Keratinocyte (primary cell): ENCODE measurements around the gene FCRL3. TPM values are rescaled to one million over a fixed set of nuclear protein-coding genes. Genes with fewer than 3 reads are reported as not detected.

Source experiments
- DNase-seq: peaks from one replicate; pipeline ENCODE4 v3.0.0-alpha.2; 2011; ENCODE audit warnings: low read depth, missing footprints, low spot score
- FAIRE-seq: peaks from 2 replicates; lab custom pipeline; 2011; peaks lifted over from hg19 to GRCh38; lab: Jason Lieb, UNC
- H2AFZ ChIP-seq: 2 replicates; pipeline ENCODE4 v1.6.0; 2012; ENCODE audit warnings: low read length, control low read depth, inconsistent platforms; ENCODE audit not compliant: control insufficient read depth
- H3K27ac ChIP-seq: 2 replicates; pipeline ENCODE4 v1.5.1; 2011; ENCODE audit warnings: low read length; ENCODE audit not compliant: control insufficient read depth, insufficient read depth
- H3K27me3 ChIP-seq: 3 replicates; pipeline ENCODE4 v1.6.0; 2011; ENCODE audit warnings: low read length; ENCODE audit not compliant: control insufficient read depth, insufficient read depth; ENCODE audit errors: extremely low read depth
- H3K36me3 ChIP-seq, 2 experiments: 2 replicates in 1 of 2; 3 replicates in 1 of 2; pipeline ENCODE4 v1.5.1; 2011; ENCODE audit warnings: low read length in 2 of 2, mild to moderate bottlenecking in 1 of 2; ENCODE audit not compliant: control insufficient read depth in 2 of 2, insufficient read depth in 2 of 2; ENCODE audit errors: extremely low read depth in 1 of 2
- H3K4me1 ChIP-seq: 3 replicates; pipeline ENCODE4 v1.5.1; 2011; ENCODE audit warnings: low read length; ENCODE audit not compliant: control insufficient read depth, insufficient read depth; ENCODE audit errors: extremely low read depth
- H3K4me2 ChIP-seq: 3 replicates; pipeline ENCODE4 v1.6.0; 2011; ENCODE audit warnings: low read depth, low read length; ENCODE audit not compliant: control insufficient read depth, insufficient read depth; ENCODE audit errors: extremely low read depth
- H3K4me3 ChIP-seq, 3 experiments: fragments of 200-600 bp in 1 of 3; sonication (generic) in 1 of 3; 2 replicates in 2 of 3; 3 replicates in 1 of 3; pipeline ENCODE4 v1.5.1; 2011 to 2016; ENCODE audit warnings: low read length in 3 of 3, mild to moderate bottlenecking in 3 of 3, control low read depth in 2 of 3, inconsistent platforms in 1 of 3, low read depth in 1 of 3, mixed read lengths in 1 of 3, mixed run types in 1 of 3, moderate library complexity in 1 of 3; ENCODE audit not compliant: control insufficient read depth in 2 of 3, insufficient read depth in 2 of 3; ENCODE audit errors: extremely low read depth in 1 of 3
- H3K79me2 ChIP-seq: 2 replicates; pipeline ENCODE4 v1.6.0; 2012; ENCODE audit warnings: low read length; ENCODE audit not compliant: control insufficient read depth, insufficient read depth
- H3K9ac ChIP-seq: 3 replicates; pipeline ENCODE4 v1.6.0; 2011; ENCODE audit warnings: low read length; ENCODE audit not compliant: control insufficient read depth, insufficient read depth; ENCODE audit errors: extremely low read depth
- H3K9me1 ChIP-seq: 3 replicates; pipeline ENCODE4 v1.6.0; 2011; ENCODE audit warnings: low read length; ENCODE audit not compliant: control insufficient read depth, insufficient read depth; ENCODE audit errors: extremely low read depth
- H3K9me3 ChIP-seq: 2 replicates; pipeline ENCODE4 v1.5.1; 2012; ENCODE audit warnings: low read depth, low read length; ENCODE audit not compliant: control insufficient read depth
- H4K20me1 ChIP-seq: 3 replicates; pipeline ENCODE4 v1.6.0; 2011; ENCODE audit warnings: low read length; ENCODE audit not compliant: control insufficient read depth, insufficient read depth; ENCODE audit errors: extremely low read depth
- EZH2 ChIP-seq: IDR thresholded peaks from one replicate; pipeline ENCODE4 v1.6.1; 2012; ENCODE audit warnings: inconsistent platforms, mild to moderate bottlenecking, low read length, moderate library complexity
- dilution Hi-C: fragments of 300-500 bp; cut with MboI; formaldehyde crosslinking; loops from one replicate; pipeline ENCODE4 v1.7.0; 2020; ENCODE audit warnings: low sequenced_read_pairs; ENCODE audit not compliant: extremely low pct_ligation_motif_present
- polyA plus RNA-seq, 5 experiments: library from polyadenylated mRNA; depleted of rRNA in 3 of 5; stranded (reverse) in 3 of 5; stranded (forward) in 1 of 5; unstranded in 1 of 5; fragments of >200 nt; gene quantifications; 1 replicate in 1 of 5; 2 replicates in 3 of 5; 3 replicates in 1 of 5; pipeline versions ENCODE4 v1.2.1 to v1.2.3, GENCODE V29; 2011 to 2012; ENCODE audit warnings: missing spikeins in 2 of 5, low read depth in 1 of 5, low replicate concordance in 1 of 5
- TF ChIP-seq, protein P1 (sequence below), 3 experiments: IDR thresholded peaks in 1 of 3; conservative IDR thresholded peaks in 1 of 3; optimal IDR thresholded peaks in 1 of 3; 2 replicates in 2 of 3; 3 replicates in 1 of 3; pipeline versions ENCODE3 to v1.5.1; 2011; ENCODE audit warnings: low read length in 3 of 3, mild to moderate bottlenecking in 3 of 3, moderate library complexity in 2 of 3, control low read depth in 1 of 3, inconsistent platforms in 1 of 3; ENCODE audit not compliant: insufficient read depth in 2 of 3; ENCODE audit errors: extremely low read depth in 1 of 3

The FCRL3 gene
- polyA plus RNA-seq, 1 donor (not counting 4 experiments of a cell fraction or from before 2014, with no cell fraction given): not detected

DNA sequence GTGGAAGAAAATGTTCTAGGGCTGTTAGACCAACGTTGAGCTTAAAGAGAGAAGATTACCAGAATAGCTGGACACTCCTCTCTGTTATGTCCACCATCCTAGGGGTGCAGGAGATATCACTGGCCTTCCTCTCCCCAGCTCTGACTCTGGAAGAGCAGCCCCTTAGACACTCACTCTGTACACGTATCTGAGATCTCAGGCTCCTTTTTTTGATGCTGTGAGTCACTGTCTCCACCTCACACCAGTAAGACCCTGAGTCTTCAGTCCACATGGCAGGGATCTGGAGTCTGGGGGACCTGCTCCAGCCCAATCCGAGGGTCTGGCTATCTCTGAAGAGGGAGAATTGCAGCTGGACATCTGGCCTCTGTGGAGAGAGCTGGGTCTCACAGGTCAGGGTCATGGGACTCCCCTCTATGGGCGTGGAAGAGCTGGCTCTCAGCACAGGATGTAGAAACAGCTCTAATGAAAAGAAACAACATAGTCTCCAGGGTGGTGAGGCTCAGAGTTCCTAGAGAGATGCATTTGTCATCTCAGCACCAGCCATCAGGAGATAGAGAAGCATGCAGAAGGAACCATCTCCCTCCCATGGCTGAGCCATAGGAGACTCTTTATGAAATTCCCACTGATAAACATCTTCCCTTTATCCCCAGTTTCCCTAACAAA, 3.5 kb downstream of the FCRL3 start:
- no peaks in the 10 kb centered on the region for H3K36me3 ChIP-seq
- TF ChIP-seq, protein P1, sequence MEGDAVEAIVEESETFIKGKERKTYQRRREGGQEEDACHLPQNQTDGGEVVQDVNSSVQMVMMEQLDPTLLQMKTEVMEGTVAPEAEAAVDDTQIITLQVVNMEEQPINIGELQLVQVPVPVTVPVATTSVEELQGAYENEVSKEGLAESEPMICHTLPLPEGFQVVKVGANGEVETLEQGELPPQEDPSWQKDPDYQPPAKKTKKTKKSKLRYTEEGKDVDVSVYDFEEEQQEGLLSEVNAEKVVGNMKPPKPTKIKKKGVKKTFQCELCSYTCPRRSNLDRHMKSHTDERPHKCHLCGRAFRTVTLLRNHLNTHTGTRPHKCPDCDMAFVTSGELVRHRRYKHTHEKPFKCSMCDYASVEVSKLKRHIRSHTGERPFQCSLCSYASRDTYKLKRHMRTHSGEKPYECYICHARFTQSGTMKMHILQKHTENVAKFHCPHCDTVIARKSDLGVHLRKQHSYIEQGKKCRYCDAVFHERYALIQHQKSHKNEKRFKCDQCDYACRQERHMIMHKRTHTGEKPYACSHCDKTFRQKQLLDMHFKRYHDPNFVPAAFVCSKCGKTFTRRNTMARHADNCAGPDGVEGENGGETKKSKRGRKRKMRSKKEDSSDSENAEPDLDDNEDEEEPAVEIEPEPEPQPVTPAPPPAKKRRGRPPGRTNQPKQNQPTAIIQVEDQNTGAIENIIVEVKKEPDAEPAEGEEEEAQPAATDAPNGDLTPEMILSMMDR (optimal IDR thresholded peaks at IDR 0.05 in 1 of 3, IDR thresholded peaks at IDR 0.05 in 1 of 3, conservative IDR thresholded peaks at IDR 0.05 in 1 of 3; ENCODE audit: extremely low read depth in 1 of 3, insufficient read depth in 2 of 3, low read length in 3 of 3): no peak
- no peak for TF ChIP-seq EZH2
- H3K4me3 ChIP-seq: no peak overlapping the region
- no peak for FAIRE-seq
- no peaks in the 10 kb centered on the region for H3K79me2 ChIP-seq
- H3K9ac ChIP-seq: no peak overlapping the region
- no peak overlapping the region for H3K4me2 ChIP-seq
- H2AFZ ChIP-seq: no peak overlapping the region
- dilution Hi-C loops: no loop called here
- H3K27ac ChIP-seq: no peak overlapping the region
- no peaks in the 10 kb centered on the region for H3K9me1 ChIP-seq
- no peaks in the 10 kb centered on the region for H3K4me1 ChIP-seq
- no peaks in the 10 kb centered on the region for H4K20me1 ChIP-seq
- no peaks in the 10 kb centered on the region for H3K27me3 ChIP-seq
- H3K9me3 ChIP-seq: no peaks in the 10 kb centered on the region
- DNase-seq: no peak

DNA sequence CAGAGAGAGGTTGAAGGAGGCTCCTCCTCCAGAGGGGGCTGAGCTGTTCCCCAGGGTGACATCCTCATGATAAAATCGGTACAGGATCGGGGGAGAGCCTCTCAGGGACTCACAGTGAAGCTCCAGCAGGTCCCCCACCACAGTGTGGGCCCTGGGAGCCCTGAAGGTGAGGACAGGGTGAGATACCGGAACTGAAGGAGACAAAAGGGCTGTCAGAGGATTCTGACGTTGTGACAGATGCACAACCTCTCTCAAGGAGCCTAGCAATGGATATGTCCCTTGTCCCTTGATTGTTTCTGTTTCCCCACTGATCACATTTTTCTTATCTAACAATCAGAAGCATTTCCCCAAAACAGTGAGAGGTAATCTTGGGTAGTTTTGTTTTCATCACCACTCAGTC, 5.2 kb downstream of the FCRL3 start:
- dilution Hi-C loops: no loop called here
- no peak for DNase-seq
- H3K4me1 ChIP-seq: no peaks in the 10 kb centered on the region
- TF ChIP-seq, protein P1 (optimal IDR thresholded peaks at IDR 0.05 in 1 of 3, IDR thresholded peaks at IDR 0.05 in 1 of 3, conservative IDR thresholded peaks at IDR 0.05 in 1 of 3; ENCODE audit: extremely low read depth in 1 of 3, insufficient read depth in 2 of 3, low read length in 3 of 3): no peak
- TF ChIP-seq EZH2: no peak
- no peak overlapping the region for H3K9ac ChIP-seq
- H3K4me2 ChIP-seq: no peak overlapping the region
- no peaks in the 10 kb centered on the region for H4K20me1 ChIP-seq
- H3K9me3 ChIP-seq: no peaks in the 10 kb centered on the region
- H3K4me3 ChIP-seq: no peak overlapping the region
- no peaks in the 10 kb centered on the region for H3K36me3 ChIP-seq
- no peak for FAIRE-seq
- H3K27ac ChIP-seq: no peak overlapping the region
- H3K27me3 ChIP-seq: no peaks in the 10 kb centered on the region
- H2AFZ ChIP-seq: no peak overlapping the region
- H3K79me2 ChIP-seq: no peaks in the 10 kb centered on the region
- H3K9me1 ChIP-seq: no peaks in the 10 kb centered on the region
